COR-L47 (cell line): ENCODE measurements around the gene DAZ4.
"Not testable (repeated sequence)": the region's sequence is repeated elsewhere in the genome, so short reads cannot be mapped to it uniquely, and the experiment has no call there.

Source experiments
- DNase-seq: peaks from one replicate; lab custom pipeline; 2025; lab: John Stamatoyannopoulos, UW

Gene DAZ4, protein sequence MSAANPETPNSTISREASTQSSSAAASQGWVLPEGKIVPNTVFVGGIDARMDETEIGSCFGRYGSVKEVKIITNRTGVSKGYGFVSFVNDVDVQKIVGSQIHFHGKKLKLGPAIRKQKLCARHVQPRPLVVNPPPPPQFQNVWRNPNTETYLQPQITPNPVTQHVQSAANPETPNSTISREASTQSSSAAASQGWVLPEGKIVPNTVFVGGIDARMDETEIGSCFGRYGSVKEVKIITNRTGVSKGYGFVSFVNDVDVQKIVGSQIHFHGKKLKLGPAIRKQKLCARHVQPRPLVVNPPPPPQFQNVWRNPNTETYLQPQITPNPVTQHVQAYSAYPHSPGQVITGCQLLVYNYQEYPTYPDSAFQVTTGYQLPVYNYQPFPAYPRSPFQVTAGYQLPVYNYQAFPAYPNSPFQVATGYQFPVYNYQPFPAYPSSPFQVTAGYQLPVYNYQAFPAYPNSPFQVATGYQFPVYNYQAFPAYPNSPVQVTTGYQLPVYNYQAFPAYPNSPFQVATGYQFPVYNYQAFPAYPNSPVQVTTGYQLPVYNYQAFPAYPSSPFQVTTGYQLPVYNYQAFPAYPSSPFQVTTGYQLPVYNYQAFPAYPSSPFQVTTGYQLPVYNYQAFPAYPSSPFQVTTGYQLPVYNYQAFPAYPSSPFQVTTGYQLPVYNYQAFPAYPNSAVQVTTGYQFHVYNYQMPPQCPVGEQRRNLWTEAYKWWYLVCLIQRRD

DNA sequence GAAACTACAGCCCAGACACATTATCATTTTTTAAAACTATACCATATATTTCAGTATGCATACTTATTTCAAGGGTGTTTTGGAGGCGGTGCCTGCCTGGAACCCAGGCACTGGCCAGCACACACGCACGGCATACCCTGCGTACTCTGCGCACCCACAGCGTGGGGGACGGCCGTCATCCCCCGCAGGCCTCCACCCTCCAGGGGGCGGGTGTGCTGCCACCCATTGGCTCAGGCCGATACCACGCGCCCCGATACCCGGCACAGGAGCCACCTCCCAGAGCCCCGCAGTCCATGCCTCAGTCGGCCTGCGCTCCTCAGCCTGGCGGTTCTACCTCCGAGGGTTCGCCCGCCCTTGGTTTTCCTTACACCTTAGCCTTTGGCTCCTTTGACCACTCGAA is at the start of gene DAZ4:
Gene DAZ4, plus strand, starts transcription at position 301 of the 400 bp plus-strand sequence. CDS start 208 bp downstream, outside the sequence.
- not testable (repeated sequence) for DNase-seq

DNA sequence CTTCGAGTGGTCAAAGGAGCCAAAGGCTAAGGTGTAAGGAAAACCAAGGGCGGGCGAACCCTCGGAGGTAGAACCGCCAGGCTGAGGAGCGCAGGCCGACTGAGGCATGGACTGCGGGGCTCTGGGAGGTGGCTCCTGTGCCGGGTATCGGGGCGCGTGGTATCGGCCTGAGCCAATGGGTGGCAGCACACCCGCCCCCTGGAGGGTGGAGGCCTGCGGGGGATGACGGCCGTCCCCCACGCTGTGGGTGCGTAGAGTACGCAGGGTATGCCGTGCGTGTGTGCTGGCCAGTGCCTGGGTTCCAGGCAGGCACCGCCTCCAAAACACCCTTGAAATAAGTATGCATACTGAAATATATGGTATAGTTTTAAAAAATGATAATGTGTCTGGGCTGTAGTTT is 20.4 kb upstream of the DAZ4 start, which contains the start of gene DAZ3:
Gene DAZ3, minus strand, starts transcription at position 101 of the 400 bp plus-strand sequence. CDS start 208 bp downstream, outside the sequence.
- not testable (repeated sequence) for DNase-seq

DNA sequence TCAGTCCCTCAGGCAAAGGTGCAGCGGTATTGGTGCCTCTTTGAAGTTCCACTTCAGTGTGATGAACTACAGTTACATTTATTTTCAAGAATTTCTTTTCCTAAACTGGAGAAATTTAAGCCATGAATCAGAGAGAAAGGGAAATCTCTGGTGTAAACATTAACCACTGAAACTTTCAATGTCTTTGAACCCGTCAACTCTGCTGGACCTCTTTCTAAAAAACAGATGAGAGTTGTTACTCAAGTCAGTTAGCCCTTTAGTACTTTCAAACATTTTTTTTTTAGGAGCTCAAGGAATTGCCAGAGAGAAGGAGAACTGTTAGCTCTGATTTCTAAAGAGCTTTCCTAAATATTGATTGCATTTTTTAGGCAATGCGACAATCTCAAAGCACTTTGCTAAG is 11.9 kb upstream of the DAZ4 start:
- DNase-seq = not testable (repeated sequence)

DNA sequence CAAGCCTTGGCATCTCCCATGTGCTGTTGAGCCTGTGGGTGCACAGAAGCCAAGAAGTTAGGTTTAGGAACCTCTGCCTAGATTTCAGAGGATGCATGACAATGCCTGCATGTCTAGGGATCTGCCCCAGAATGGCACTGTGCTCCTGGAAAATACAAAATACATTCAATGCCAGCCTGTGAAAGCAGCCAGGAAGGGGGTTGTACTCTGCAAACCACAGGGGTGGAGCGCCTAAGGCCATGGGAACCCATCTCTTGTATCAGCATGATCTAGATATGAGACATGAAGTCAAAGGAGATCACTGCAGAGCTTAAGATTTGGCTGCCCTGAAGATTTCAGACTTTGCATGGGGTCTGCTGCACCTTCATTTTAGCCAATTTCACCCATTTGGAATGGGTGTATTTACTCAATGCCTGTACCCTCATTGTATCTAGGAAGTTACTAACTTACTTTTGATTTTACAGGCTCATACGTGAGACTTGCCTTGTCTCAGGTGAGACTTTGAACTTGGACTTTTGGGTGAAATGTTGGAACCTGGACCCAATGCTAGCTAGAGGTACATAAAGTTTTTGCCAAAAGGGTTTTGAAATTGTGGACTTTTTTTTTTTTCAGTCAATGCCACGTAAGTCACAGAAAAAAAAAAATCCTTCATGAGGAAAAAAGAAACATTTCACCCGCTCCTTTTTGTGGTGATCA is 9.4 kb upstream of the DAZ4 start:
- not testable (repeated sequence) for DNase-seq

DNA sequence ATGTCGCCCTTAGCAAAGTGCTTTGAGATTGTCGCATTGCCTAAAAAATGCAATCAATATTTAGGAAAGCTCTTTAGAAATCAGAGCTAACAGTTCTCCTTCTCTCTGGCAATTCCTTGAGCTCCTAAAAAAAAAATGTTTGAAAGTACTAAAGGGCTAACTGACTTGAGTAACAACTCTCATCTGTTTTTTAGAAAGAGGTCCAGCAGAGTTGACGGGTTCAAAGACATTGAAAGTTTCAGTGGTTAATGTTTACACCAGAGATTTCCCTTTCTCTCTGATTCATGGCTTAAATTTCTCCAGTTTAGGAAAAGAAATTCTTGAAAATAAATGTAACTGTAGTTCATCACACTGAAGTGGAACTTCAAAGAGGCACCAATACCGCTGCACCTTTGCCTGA is 8.7 kb upstream of the DAZ4 start:
- not testable (repeated sequence) for DNase-seq
